Right cardiac atrium (tissue), 5 donors: ENCODE measurements around the gene ELFN2. TPM values are rescaled to one million over a fixed set of nuclear protein-coding genes. Genes with fewer than 3 reads are reported as not detected.
A peak's percentile ranks its signal among the peaks of the same experiment; 100 is the strongest.

Experiments used
- ATAC-seq, 2 donors: fragments of 200-7000 bp; cut with Tn5 transposase; one replicate each; pipeline versions ENCODE4 v1.8.0 to v1.9.1; 2020; ENCODE audit warnings: moderate library complexity in 2 of 2, mild to moderate bottlenecking in 1 of 2
- DNase-seq, 3 donors: peaks; one replicate each; pipeline ENCODE4 v3.0.0-alpha.2; 2020
- H3K27ac ChIP-seq: one replicate; pipeline ENCODE4 v1.5.1; 2013; ENCODE audit warnings: mild to moderate bottlenecking, low read length, control low read depth, moderate library complexity
- H3K27me3 ChIP-seq: one replicate; pipeline ENCODE4 v1.6.1; 2013; ENCODE audit not compliant: control insufficient read depth, insufficient read depth
- H3K4me1 ChIP-seq: one replicate; pipeline ENCODE4 v1.6.1; 2013; ENCODE audit warnings: low read length; ENCODE audit not compliant: control insufficient read depth, insufficient read depth
- H3K4me3 ChIP-seq: one replicate; pipeline ENCODE4 v1.5.1; 2013; ENCODE audit warnings: low read length, control low read depth
- H3K9me3 ChIP-seq: one replicate; pipeline ENCODE4 v1.6.1; 2013; ENCODE audit warnings: low read length; ENCODE audit not compliant: control insufficient read depth
- WGBS: extraction: QIAGEN DNeasy Blood & Tissue Kit; methylation state at CpG from one replicate; pipeline ENCODE4 v1.1.7; 2013; 5-methylcytosine and 5-hydroxymethylcytosine counted together
- intact Hi-C, 4 donors: fragments of 100-400 bp; cut with DNase I; formaldehyde crosslinking; loops; one replicate each; pipeline versions ENCODE4 v1.11.0 to v1.14.0; 2022 to 2023
- polyA plus RNA-seq: library from polyadenylated mRNA; stranded (reverse); fragments of 200-250 nt; gene quantifications from one replicate; pipeline ENCODE4 v1.2.3, GENCODE V29; 2013
- total RNA-seq, 4 donors: library from RNA; stranded (reverse); fragmentation: NEBNext Ultra II Directional; extraction: Animal tissue kit (Norgen Biotek cat#: 25700); gene quantifications; one replicate each; pipeline ENCODE4 v1.2.1, GENCODE V29; 2021
- donor health status: healthy with polysubstance abuse.
- donor health status: DM: no; HTN: yes; CAD: no.
- donor health status: DM: no; HTN: no; CAD: no.
- donor health status: DM: no; HTN: yes; CAD: no; lungs with severe emphysema.
- donor health status: DM: yes; HTN: yes; CAD: no.

The ELFN2 gene
- total and polyA plus RNA-seq, 5 donors, result 0.03 to 0.06 (median 0.05) TPM; not detected in 2

- peak overlapping the region; percentile 66 for H3K4me3 ChIP-seq
- 2% methylated on average over 24 of the region's 24 CpGs for WGBS
- ATAC-seq (no peak), DNase-seq (no peak)
- H3K27ac ChIP-seq, result no peak overlapping the region
- H3K4me1 ChIP-seq, result no peaks in the 10 kb centered on the region
- no peaks in the 10 kb centered on the region for H3K9me3 ChIP-seq
- intact Hi-C loops, result loop anchor here in 2 of 4 donors (2.0 to 10.0 kb wide), 2 partner anchors 108 to 112 kb away; no protein-coding TSS in a partner anchor
- H3K27me3 ChIP-seq, result no peaks in the 10 kb centered on the region
These were observed 559 bp downstream of the ELFN2 start for GRCh38 chr22:37426706-37427134.

- DNase-seq (peak in 1 of 3 donors; percentile 26), ATAC-seq (peak in 1 of 2 donors; percentile 10)
- no peaks in the 10 kb centered on the region for H3K9me3 ChIP-seq
- no peaks in the 10 kb centered on the region for H3K4me1 ChIP-seq
- no peak overlapping the region for H3K4me3 ChIP-seq
- H3K27ac ChIP-seq, result no peak overlapping the region
- intact Hi-C loops, result loop anchor here in 2 of 4 donors (2.0 to 10.0 kb wide), 2 partner anchors 107 to 111 kb away; no protein-coding TSS in a partner anchor
- H3K27me3 ChIP-seq, result no peaks in the 10 kb centered on the region
- 19% methylated on average over 43 of the region's 43 CpGs for WGBS
These were observed 1.2 kb downstream of the ELFN2 start for GRCh38 chr22:37425800-37426705.

DNA sequence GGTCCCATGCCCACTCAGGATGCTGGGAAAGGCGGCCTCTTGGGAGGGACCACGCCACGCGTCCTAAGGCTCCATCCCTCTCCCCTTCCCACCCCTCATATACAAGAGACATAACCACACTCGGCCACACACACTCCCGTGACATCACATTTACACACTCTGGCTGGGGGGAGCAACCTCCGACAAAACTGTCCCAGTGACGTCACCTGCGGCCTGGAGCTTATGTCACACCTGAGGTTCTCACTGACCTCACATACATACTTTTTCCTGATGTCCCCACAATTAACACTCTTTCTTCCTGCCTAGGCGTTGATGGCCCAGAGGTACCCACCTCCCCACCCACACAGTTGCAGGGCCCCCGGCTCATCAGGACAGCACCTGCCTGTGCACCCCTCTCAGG is 1.9 kb downstream of the ELFN2 start:
- H3K27me3 ChIP-seq, result no peaks in the 10 kb centered on the region
- DNase-seq (peak in 1 of 3 donors; percentile 11), ATAC-seq (no peak)
- intact Hi-C loops, result loop anchor here in 1 of 4 donors (10.0 kb wide), 1 partner anchor 111 kb away; no protein-coding TSS in a partner anchor
- no peaks in the 10 kb centered on the region for H3K4me1 ChIP-seq
- no peak overlapping the region for H3K27ac ChIP-seq
- no peak overlapping the region for H3K4me3 ChIP-seq
- 83% methylated on average over 11 of the region's 11 CpGs for WGBS
- no peaks in the 10 kb centered on the region for H3K9me3 ChIP-seq

- intact Hi-C loops, result loop anchor here in 1 of 4 donors (10.0 kb wide), 1 partner anchor 108 kb away; no protein-coding TSS in a partner anchor
These were observed 4.0 kb downstream of the ELFN2 start for GRCh38 chr22:37423283-37423682.

GRCh38 chr22:37421468-37421877 is 5.8 kb downstream of the ELFN2 start:
- Histone ChIP-seq H3K4me1 (no peaks in the 10 kb centered on the region), H3K27me3 (no peaks in the 10 kb centered on the region), H3K9me3 (no peaks in the 10 kb centered on the region), H3K4me3 (no peak overlapping the region), H3K27ac (no peak overlapping the region)
- ATAC-seq (no peak), DNase-seq (no peak)
- intact Hi-C loops, result loop anchor here in 1 of 4 donors (10.0 kb wide), 1 partner anchor 107 kb away; no protein-coding TSS in a partner anchor
- WGBS, result 81% methylated on average over 9 of the region's 9 CpGs

More at GRCh38 chr22:37423283-37423682, 4.0 kb downstream of the ELFN2 start:
- DNase-seq, result peak in 1 of 3 donors; percentile 6
- Histone ChIP-seq H3K9me3 (no peaks in the 10 kb centered on the region), H3K4me3 (no peak overlapping the region), H3K27ac (no peak overlapping the region), H3K27me3 (no peaks in the 10 kb centered on the region), H3K4me1 (no peaks in the 10 kb centered on the region)
- no peak for ATAC-seq
- 83% methylated on average over 8 of the region's 8 CpGs for WGBS

GRCh38 chr22:37420686-37421467 is 6.4 kb downstream of the ELFN2 start:
- Histone ChIP-seq H3K4me3 (no peak overlapping the region), H3K9me3 (no peaks in the 10 kb centered on the region), H3K27me3 (no peaks in the 10 kb centered on the region), H3K27ac (no peak overlapping the region), H3K4me1 (no peaks in the 10 kb centered on the region)
- DNase-seq (peak in 2 of 3 donors; percentile 50 to 53), ATAC-seq (no peak)
- 39% methylated on average over 18 of the region's 18 CpGs for WGBS
- intact Hi-C loops, result loop anchor here in 1 of 4 donors (10.0 kb wide), 1 partner anchor 106 kb away; no protein-coding TSS in a partner anchor

- ATAC-seq, result no peak
These were observed 7.2 kb downstream of the ELFN2 start for GRCh38 chr22:37419969-37420685.

GRCh38 chr22:37419370-37419968 is 7.8 kb downstream of the ELFN2 start:
- no peaks in the 10 kb centered on the region for H3K27me3 ChIP-seq
- no peaks in the 10 kb centered on the region for H3K9me3 ChIP-seq
- DNase-seq (peak in 1 of 3 donors; percentile 37), ATAC-seq (no peak)
- H3K27ac ChIP-seq, result no peak overlapping the region
- no peaks in the 10 kb centered on the region for H3K4me1 ChIP-seq
- 13% methylated on average over 43 of the region's 43 CpGs for WGBS
- H3K4me3 ChIP-seq, result no peak overlapping the region
- intact Hi-C loops, result no loop called here

More at GRCh38 chr22:37419969-37420685, 7.2 kb downstream of the ELFN2 start:
- Histone ChIP-seq H3K27me3 (no peaks in the 10 kb centered on the region), H3K4me3 (no peak overlapping the region), H3K27ac (no peak overlapping the region), H3K4me1 (no peaks in the 10 kb centered on the region), H3K9me3 (no peaks in the 10 kb centered on the region)
- intact Hi-C loops, result loop anchor here in 1 of 4 donors (10.0 kb wide), 1 partner anchor 105 kb away; no protein-coding TSS in a partner anchor
- DNase-seq, result peak in 1 of 3 donors; percentile 52
- 1% methylated on average over 63 of the region's 70 CpGs for WGBS

DNA sequence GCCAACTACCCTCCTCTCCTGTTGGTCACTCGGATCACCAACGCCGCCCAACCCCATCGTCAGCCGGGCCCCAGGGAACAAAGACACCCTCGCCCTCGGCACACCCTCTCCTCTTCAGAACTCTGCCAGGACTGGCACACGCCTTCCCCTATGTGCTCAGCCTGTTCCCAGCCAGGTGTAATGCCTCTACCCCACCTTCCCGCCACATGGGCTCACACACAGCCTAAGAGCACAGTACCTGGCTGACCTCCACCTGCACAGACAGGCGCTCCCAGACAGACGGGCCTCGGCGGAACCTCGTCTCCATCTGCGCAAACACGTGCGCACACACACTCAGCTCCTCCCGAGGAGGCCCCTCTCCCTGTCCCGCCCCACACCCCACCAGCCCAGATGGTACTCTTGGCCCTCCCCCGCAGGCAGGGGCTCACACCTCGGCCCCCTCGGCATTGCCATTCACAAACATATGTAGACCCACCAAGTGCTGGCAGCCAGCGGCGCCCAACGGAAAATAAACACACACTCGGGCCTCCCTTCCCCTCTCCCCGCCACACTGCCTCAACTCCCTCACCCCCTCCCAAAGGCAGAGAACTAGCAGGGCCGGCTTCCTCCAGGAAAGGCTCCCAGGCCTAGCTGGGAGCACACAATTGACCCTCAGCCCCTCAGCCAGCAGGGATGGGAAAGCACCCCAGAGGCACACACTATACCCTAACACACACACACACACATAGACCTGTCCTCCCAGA is 8.5 kb downstream of the ELFN2 start:
- no peak overlapping the region for H3K4me3 ChIP-seq
- no peaks in the 10 kb centered on the region for H3K4me1 ChIP-seq
- DNase-seq, result peak in 1 of 3 donors; percentile 32
- WGBS, result 49% methylated on average over 28 of the region's 28 CpGs
- no peak overlapping the region for H3K27ac ChIP-seq
- ATAC-seq, result no peak
- intact Hi-C loops, result no loop called here
- no peaks in the 10 kb centered on the region for H3K9me3 ChIP-seq
- H3K27me3 ChIP-seq, result no peaks in the 10 kb centered on the region
